ENCODE data around the gene DOK6.

The DOK6 gene

GRCh38 chr18:69890558-69890957 lies 489.9 kb downstream of the DOK6 start:
- in situ Hi-C loops (cut with MboI; ENCODE audit: low sequenced_read_pairs): no loop called here

GRCh38 chr18:69894467-69894866 lies 493.8 kb downstream of the DOK6 start:
- in situ Hi-C loops (cut with MboI; ENCODE audit: low sequenced_read_pairs): no loop called here

DNA sequence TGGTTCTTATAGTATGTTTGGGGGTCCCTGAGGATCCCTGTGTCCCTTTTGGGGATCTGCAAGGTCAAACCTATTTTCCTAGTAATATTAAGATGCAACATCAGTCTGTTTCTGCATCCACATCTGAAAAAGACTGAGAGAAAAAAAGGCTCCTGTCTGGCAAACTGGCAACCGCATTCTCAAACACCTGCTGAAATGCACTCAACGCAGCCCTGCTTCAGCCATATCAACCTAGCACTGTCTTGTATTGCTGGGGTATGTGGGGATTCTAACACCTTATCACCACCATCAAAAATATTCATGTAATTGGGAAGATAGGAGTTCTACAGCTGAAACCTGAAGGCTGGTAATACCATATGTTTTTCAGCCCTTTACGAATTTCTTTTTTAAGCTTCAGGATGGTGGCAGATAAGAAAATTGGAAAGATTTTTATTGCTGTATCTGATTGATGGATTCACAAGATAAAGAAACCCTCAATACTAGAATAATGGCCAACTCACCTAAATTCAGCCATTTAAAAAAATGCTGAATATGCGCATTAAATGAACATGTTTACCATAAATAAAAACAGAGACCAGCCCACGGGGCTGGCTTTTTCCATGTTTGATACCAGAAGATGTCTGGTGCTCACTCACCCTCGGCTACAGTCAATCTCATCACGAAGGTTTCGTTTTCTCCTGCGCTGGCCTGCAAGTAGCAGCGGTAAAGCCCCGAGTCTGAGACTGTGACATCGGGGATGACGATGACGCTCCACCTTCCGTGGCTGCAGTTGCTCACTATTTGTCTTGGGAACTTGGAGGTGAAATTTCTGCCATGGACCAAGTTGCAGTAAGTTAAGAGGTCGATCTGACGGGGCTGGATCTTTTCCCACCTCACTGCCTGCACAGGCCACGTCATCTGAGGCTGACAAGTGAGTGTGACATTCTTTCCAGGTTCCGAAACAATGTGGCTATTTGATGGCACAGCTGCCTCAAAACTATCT lies 494.7 kb downstream of the DOK6 start:
- in situ Hi-C loops (cut with MboI; ENCODE audit: low sequenced_read_pairs): no loop called here

GRCh38 chr18:69897397-69898108 lies 496.9 kb downstream of the DOK6 start:
- in situ Hi-C loops (cut with MboI; ENCODE audit: low sequenced_read_pairs): no loop called here

- in situ Hi-C loops (cut with MboI; ENCODE audit: low sequenced_read_pairs): no loop called here
These were observed 497.7 kb downstream of the DOK6 start for GRCh38 chr18:69898241-69898861.
